HCT116 (cell line): ENCODE data around the gene CACNA1A. TPM values are rescaled to one million over a fixed set of nuclear protein-coding genes. Genes with fewer than 3 reads are reported as not detected.

Experiments
- ATAC-seq: fragments of 200-7000 bp; cut with Tn5 transposase; 2 replicates; pipeline ENCODE4 v1.9.1; 2020; ENCODE audit warnings: mild to moderate bottlenecking, moderate library complexity
- BruUV-seq: library from RNA; stranded (reverse); fragments of 400-500 nt; replicated peaks from 2 replicates; lab custom pipeline; 2021; lab: Mats Ljungman, UMichigan
- CTCF ChIA-PET: fragments of 300-600 bp; sonication (Branson Sonifier 250); formaldehyde crosslinking; loops from one replicate; lab custom pipeline; 2021; ENCODE audit warnings: antibody characterized with exemption; lab: Charles Lee
- POLR2A ChIA-PET: fragments of 300-600, 350-600 bp; sonication (Branson Sonifier 250); formaldehyde crosslinking; loops from one replicate; lab custom pipeline; 2021; ENCODE audit warnings: antibody characterized with exemption; lab: Charles Lee
- RAD21 ChIA-PET, 2 experiments: fragments of 300-600 bp; sonication (Branson Sonifier 250); formaldehyde crosslinking; loops; one replicate each; lab custom pipeline; 2023; ENCODE audit warnings: low total read pairs in 2 of 2; ENCODE audit not compliant: uncharacterized antibody in 2 of 2, unreplicated experiment in 2 of 2, low non-redundant PET in 1 of 2; lab: Charles Lee
- DNase-seq: peaks from one replicate; pipeline ENCODE4 v3.0.0-alpha.2; 2010; ENCODE audit warnings: low read depth, low spot score
- H2AFZ ChIP-seq: fragments of 200-600 bp; shearing (Covaris generic), sonication (generic); 2 replicates; pipeline ENCODE4 v1.6.1; 2017; ENCODE audit warnings: low read depth, mixed run types, mixed read lengths, antibody characterized with exemption, low read length; ENCODE audit not compliant: poor library complexity, severe bottlenecking
- H3K27ac ChIP-seq: 2 replicates; pipeline ENCODE4 v1.5.1; 2012; ENCODE audit warnings: low read depth, low read length
- H3K27me3 ChIP-seq: fragments of 200-600 bp; sonication (generic); 2 replicates; pipeline ENCODE4 v1.6.1; 2016; ENCODE audit warnings: mixed run types, low read length, mixed read lengths; ENCODE audit not compliant: insufficient read depth
- H3K36me3 ChIP-seq, 2 experiments: fragments of 200-500 bp in 1 of 2; fragments of 200-600 bp in 1 of 2; sonication (Bioruptor generic) in 1 of 2; sonication (generic) in 1 of 2; 2 replicates each; pipeline versions ENCODE4 v1.5.1 to v1.6.1; 2014 to 2016; ENCODE audit warnings: low read length in 2 of 2, inconsistent platforms in 1 of 2, mixed read lengths in 1 of 2, mixed run types in 1 of 2; ENCODE audit not compliant: insufficient read depth in 2 of 2, control insufficient read depth in 1 of 2
- H3K4me1 ChIP-seq, 2 experiments: fragments of 200-600 bp in 1 of 2; sonication (generic) in 1 of 2; 2 replicates each; pipeline versions ENCODE4 v1.5.1 to v1.6.1; 2012 to 2017; ENCODE audit warnings: low read length in 2 of 2, inconsistent platforms in 1 of 2, mild to moderate bottlenecking in 1 of 2, mixed read lengths in 1 of 2, mixed run types in 1 of 2, moderate library complexity in 1 of 2; ENCODE audit not compliant: insufficient read depth in 2 of 2, control insufficient read depth in 1 of 2
- H3K4me2 ChIP-seq: fragments of 200-600 bp; sonication (generic); 2 replicates; pipeline ENCODE4 v1.6.1; 2017; ENCODE audit warnings: mixed run types, low read length, mixed read lengths
- H3K4me3 ChIP-seq, 2 experiments: fragments of 200-600 bp in 1 of 2; sonication (generic) in 1 of 2; replicated peaks in 1 of 2; 2 replicates each; pipeline ENCODE4 v1.5.1; 2011 to 2016; ENCODE audit warnings: low read length in 2 of 2, control low read depth in 1 of 2, low read depth in 1 of 2, mild to moderate bottlenecking in 1 of 2, mixed read lengths in 1 of 2, mixed run types in 1 of 2
- H3K79me2 ChIP-seq: fragments of 200-600 bp; sonication (generic); 2 replicates; pipeline ENCODE4 v1.6.1; 2017; ENCODE audit warnings: mild to moderate bottlenecking, mixed run types, low read length, moderate library complexity, mixed read lengths; ENCODE audit not compliant: insufficient read depth
- H3K9ac ChIP-seq: fragments of 200-600 bp; sonication (generic); 2 replicates; pipeline ENCODE4 v1.6.1; 2016; ENCODE audit warnings: low read length, mixed read lengths
- H3K9me2 ChIP-seq: fragments of 200-600 bp; sonication (generic), shearing (Covaris generic); 2 replicates; pipeline ENCODE4 v1.6.1; 2017; ENCODE audit warnings: mixed run types, mild to moderate bottlenecking, moderate library complexity; ENCODE audit not compliant: insufficient read depth
- H3K9me3 ChIP-seq, 2 experiments: fragments of 200-500 bp in 1 of 2; fragments of 200-600 bp in 1 of 2; sonication (Bioruptor generic) in 1 of 2; sonication (generic) in 1 of 2; 2 replicates each; pipeline ENCODE4 v1.6.1; 2014 to 2017; ENCODE audit warnings: low read length in 2 of 2, mixed read lengths in 2 of 2, inconsistent platforms in 1 of 2, low read depth in 1 of 2, mild to moderate bottlenecking in 1 of 2, mixed run types in 1 of 2, moderate library complexity in 1 of 2; ENCODE audit not compliant: control insufficient read depth in 1 of 2, insufficient read depth in 1 of 2
- H4K20me1 ChIP-seq: fragments of 200-600 bp; sonication (generic), shearing (Covaris generic); 2 replicates; pipeline ENCODE4 v1.6.1; 2017; ENCODE audit warnings: mixed run types, mild to moderate bottlenecking, moderate library complexity; ENCODE audit not compliant: insufficient read depth
- CBX3 ChIP-seq: IDR thresholded peaks from 2 replicates; pipeline ENCODE4 v1.6.1; 2012; ENCODE audit warnings: low read depth
- CEBPB ChIP-seq: IDR thresholded peaks from 2 replicates; pipeline ENCODE4 v1.6.1; 2012; ENCODE audit warnings: low read depth
- EGR1 ChIP-seq: IDR thresholded peaks from 2 replicates; pipeline ENCODE4 v1.6.1; 2012; ENCODE audit warnings: low read depth
- ELF1 ChIP-seq: IDR thresholded peaks from 2 replicates; pipeline ENCODE4 v1.6.1; 2012; ENCODE audit warnings: low read depth, borderline replicate concordance
- EZH2 ChIP-seq: fragments of 200-600 bp; sonication (generic); IDR thresholded peaks from 2 replicates; pipeline ENCODE4 v1.6.1; 2017; ENCODE audit warnings: antibody characterized with exemption, mixed run types
- FOSL1 ChIP-seq: IDR thresholded peaks from 2 replicates; pipeline ENCODE4 v1.6.1; 2012; ENCODE audit warnings: low read depth
- JUND ChIP-seq: IDR thresholded peaks from 2 replicates; pipeline ENCODE4 v1.6.1; 2012
- POLR2A ChIP-seq: IDR thresholded peaks from 2 replicates; pipeline ENCODE4 v1.7.0; 2011; ENCODE audit warnings: borderline replicate concordance; ENCODE audit not compliant: insufficient read depth, insufficient read length; ENCODE audit errors: extremely low read depth
- SIN3A ChIP-seq: IDR thresholded peaks from 2 replicates; pipeline ENCODE4 v1.6.1; 2012; ENCODE audit warnings: low read depth
- YY1 ChIP-seq: IDR thresholded peaks from 2 replicates; pipeline ENCODE4 v1.6.1; 2011; ENCODE audit warnings: low read length, low read depth, moderate library complexity, mild to moderate bottlenecking; ENCODE audit not compliant: insufficient replicate concordance; ENCODE audit errors: extremely low read depth
- ZFX ChIP-seq: fragments of 450-650 bp; IDR thresholded peaks from 2 replicates; pipeline ENCODE4 v1.6.1; 2017
- ZNF274 ChIP-seq: fragments of 200-500 bp; sonication (Bioruptor generic); IDR thresholded peaks from 2 replicates; pipeline ENCODE4 v1.6.1; 2014; ENCODE audit warnings: mild to moderate bottlenecking, low read depth, low read length, inconsistent platforms
- intact Hi-C: fragments of 100-400 bp; cut with micrococcal nuclease; formaldehyde crosslinking; loops from 2 replicates; pipeline ENCODE4 v1.10.0; 2022
- total RNA-seq: library from RNA; stranded (reverse); gene quantifications from one replicate; pipeline ENCODE4 v1.2.1, GENCODE V29; 2021; ENCODE audit not compliant: unreplicated experiment
- TF ChIP-seq, protein P1 (sequence below): IDR thresholded peaks from 2 replicates; pipeline ENCODE4 v1.6.1; 2011; ENCODE audit warnings: mild to moderate bottlenecking, low read length, moderate library complexity; ENCODE audit not compliant: insufficient replicate concordance; ENCODE audit errors: extremely low read depth
- TF ChIP-seq, protein P2 (sequence below): IDR thresholded peaks from 2 replicates; pipeline ENCODE4 v1.6.1; 2012; ENCODE audit warnings: low read depth
- TF ChIP-seq, protein P3 (sequence below): IDR thresholded peaks from 2 replicates; pipeline ENCODE4 v1.6.1; 2012

The CACNA1A gene
- total RNA-seq, 1 experiment from 2014 or later: 7.5 TPM

DNA sequence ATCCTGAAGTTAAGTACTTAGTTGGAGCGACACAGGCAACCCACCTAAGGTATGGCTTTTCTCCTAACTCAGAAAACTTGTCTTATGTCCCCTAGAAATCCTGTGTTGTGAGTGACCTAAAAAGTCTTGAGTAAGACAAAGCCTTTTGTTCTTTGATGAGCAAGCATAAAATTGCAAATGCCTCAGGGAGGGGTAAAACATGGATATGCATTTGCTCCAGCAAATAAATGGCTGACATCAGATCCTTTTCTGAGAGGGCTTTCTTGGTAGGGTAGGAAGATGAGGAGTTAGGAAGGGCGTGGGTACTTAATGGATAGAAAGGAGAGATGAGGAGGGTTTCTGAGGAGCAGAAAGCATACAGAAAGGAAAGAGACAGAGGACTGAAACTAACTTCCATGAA is 192.4 kb downstream of the CACNA1A start:
- Histone ChIP-seq H3K9me2 (no peaks in the 10 kb centered on the region), H3K27ac (no peak overlapping the region), H2AFZ (no peak overlapping the region), H3K4me1 (no peaks in the 10 kb centered on the region), H3K9me3 (no peaks in the 10 kb centered on the region), H4K20me1 (no peaks in the 10 kb centered on the region), H3K79me2 (no peaks in the 10 kb centered on the region), H3K4me2 (no peak overlapping the region), H3K27me3 (no peaks in the 10 kb centered on the region), H3K9ac (no peak overlapping the region), H3K36me3 (no peaks in the 10 kb centered on the region), H3K4me3 (no peak overlapping the region)
- TF ChIP-seq, protein P1, sequence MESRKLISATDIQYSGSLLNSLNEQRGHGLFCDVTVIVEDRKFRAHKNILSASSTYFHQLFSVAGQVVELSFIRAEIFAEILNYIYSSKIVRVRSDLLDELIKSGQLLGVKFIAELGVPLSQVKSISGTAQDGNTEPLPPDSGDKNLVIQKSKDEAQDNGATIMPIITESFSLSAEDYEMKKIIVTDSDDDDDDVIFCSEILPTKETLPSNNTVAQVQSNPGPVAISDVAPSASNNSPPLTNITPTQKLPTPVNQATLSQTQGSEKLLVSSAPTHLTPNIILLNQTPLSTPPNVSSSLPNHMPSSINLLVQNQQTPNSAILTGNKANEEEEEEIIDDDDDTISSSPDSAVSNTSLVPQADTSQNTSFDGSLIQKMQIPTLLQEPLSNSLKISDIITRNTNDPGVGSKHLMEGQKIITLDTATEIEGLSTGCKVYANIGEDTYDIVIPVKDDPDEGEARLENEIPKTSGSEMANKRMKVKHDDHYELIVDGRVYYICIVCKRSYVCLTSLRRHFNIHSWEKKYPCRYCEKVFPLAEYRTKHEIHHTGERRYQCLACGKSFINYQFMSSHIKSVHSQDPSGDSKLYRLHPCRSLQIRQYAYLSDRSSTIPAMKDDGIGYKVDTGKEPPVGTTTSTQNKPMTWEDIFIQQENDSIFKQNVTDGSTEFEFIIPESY: no peak
- TF ChIP-seq YY1 (no peak), FOSL1 (no peak), EZH2 (no peak), CEBPB (no peak), ZNF274 (no peak), ZFX (no peak), EGR1 (no peak), CBX3 (no peak), ELF1 (no peak), POLR2A (no peak), SIN3A (no peak), JUND (no peak)
- TF ChIP-seq, protein P2, sequence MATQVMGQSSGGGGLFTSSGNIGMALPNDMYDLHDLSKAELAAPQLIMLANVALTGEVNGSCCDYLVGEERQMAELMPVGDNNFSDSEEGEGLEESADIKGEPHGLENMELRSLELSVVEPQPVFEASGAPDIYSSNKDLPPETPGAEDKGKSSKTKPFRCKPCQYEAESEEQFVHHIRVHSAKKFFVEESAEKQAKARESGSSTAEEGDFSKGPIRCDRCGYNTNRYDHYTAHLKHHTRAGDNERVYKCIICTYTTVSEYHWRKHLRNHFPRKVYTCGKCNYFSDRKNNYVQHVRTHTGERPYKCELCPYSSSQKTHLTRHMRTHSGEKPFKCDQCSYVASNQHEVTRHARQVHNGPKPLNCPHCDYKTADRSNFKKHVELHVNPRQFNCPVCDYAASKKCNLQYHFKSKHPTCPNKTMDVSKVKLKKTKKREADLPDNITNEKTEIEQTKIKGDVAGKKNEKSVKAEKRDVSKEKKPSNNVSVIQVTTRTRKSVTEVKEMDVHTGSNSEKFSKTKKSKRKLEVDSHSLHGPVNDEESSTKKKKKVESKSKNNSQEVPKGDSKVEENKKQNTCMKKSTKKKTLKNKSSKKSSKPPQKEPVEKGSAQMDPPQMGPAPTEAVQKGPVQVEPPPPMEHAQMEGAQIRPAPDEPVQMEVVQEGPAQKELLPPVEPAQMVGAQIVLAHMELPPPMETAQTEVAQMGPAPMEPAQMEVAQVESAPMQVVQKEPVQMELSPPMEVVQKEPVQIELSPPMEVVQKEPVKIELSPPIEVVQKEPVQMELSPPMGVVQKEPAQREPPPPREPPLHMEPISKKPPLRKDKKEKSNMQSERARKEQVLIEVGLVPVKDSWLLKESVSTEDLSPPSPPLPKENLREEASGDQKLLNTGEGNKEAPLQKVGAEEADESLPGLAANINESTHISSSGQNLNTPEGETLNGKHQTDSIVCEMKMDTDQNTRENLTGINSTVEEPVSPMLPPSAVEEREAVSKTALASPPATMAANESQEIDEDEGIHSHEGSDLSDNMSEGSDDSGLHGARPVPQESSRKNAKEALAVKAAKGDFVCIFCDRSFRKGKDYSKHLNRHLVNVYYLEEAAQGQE: no peak
- TF ChIP-seq, protein P3, sequence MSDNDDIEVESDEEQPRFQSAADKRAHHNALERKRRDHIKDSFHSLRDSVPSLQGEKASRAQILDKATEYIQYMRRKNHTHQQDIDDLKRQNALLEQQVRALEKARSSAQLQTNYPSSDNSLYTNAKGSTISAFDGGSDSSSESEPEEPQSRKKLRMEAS: no peak
- ATAC-seq (no peak), DNase-seq (no peak)
- BruUV-seq: no TSS peak
- ChIA-PET CTCF (interaction anchor here (0.7 kb wide), 1 partner anchor 102 kb away, joined by 3 read pairs; no protein-coding TSS in a partner anchor), POLR2A (no interaction called here), RAD21 (no interaction called here)
- intact Hi-C loops: no loop called here
